GM12878 (cell line): ENCODE results near the gene HJV. TPM values are rescaled to one million over a fixed set of nuclear protein-coding genes. Genes with fewer than 3 reads are reported as not detected.
"Not testable (repeated sequence)": the region's sequence is repeated elsewhere in the genome, so short reads cannot be mapped to it uniquely, and the experiment has no call there.

Experiments
- ATAC-seq: fragments of 200-7000 bp; cut with Tn5 transposase; 3 replicates; pipeline ENCODE4 v1.9.1; 2020; ENCODE audit warnings: mild to moderate bottlenecking, moderate library complexity
- BruUV-seq: library from RNA; stranded (reverse); fragments of 400-500 nt; replicated peaks from 2 replicates; lab custom pipeline; 2021; lab: Mats Ljungman, UMichigan
- CTCF ChIA-PET: fragments of 300-600 bp; sonication (Branson Sonifier 250); formaldehyde crosslinking; extraction: SDS; loops from one replicate; lab custom pipeline; 2021; ENCODE audit warnings: inconsistent platforms; lab: Yijun Ruan, JAX
- POLR2A ChIA-PET: fragments of 350-600 bp; formaldehyde crosslinking; extraction: SDS; loops from one replicate; lab custom pipeline; 2021; ENCODE audit warnings: inconsistent platforms; lab: Charles Lee
- RAD21 ChIA-PET: fragments of 300-600 bp; sonication (Branson Sonifier 250); formaldehyde crosslinking; loops from one replicate; lab custom pipeline; 2023; ENCODE audit warnings: antibody characterized with exemption; ENCODE audit not compliant: unreplicated experiment; lab: Charles Lee
- SMC1A ChIA-PET: fragments of 300-600 bp; sonication (Branson Sonifier 250); formaldehyde crosslinking; loops from one replicate; lab custom pipeline; 2023; ENCODE audit not compliant: unreplicated experiment, uncharacterized antibody; lab: Charles Lee
- DNase-seq: peaks from one replicate; pipeline ENCODE4 v3.0.0-alpha.2; 2011; ENCODE audit warnings: low read depth, low spot score
- FAIRE-seq: peaks from 3 replicates; lab custom pipeline; 2011; peaks lifted over from hg19 to GRCh38; lab: Jason Lieb, UNC
- H2AFZ ChIP-seq: 2 replicates; pipeline ENCODE4 v1.6.0; 2011; ENCODE audit warnings: low read depth, low read length, control low read depth; ENCODE audit not compliant: control insufficient read depth
- H3K27ac ChIP-seq: 2 replicates; pipeline ENCODE4 v1.5.1; 2011; ENCODE audit warnings: control low read depth; ENCODE audit not compliant: control insufficient read depth, insufficient read depth
- H3K27me3 ChIP-seq, 2 experiments: replicated peaks in 1 of 2; 2 replicates each; pipeline versions ENCODE4 v1.6.0 to v1.6.1; 2011; ENCODE audit warnings: low read length in 1 of 2; ENCODE audit not compliant: control insufficient read depth in 2 of 2, insufficient read depth in 2 of 2
- H3K36me3 ChIP-seq, 2 experiments: 2 replicates each; pipeline ENCODE4 v1.5.1; 2011; ENCODE audit warnings: low read length in 1 of 2; ENCODE audit not compliant: control insufficient read depth in 2 of 2, insufficient read depth in 2 of 2
- H3K4me1 ChIP-seq: 2 replicates; pipeline ENCODE4 v1.6.1; 2011; ENCODE audit warnings: mild to moderate bottlenecking, low read length, moderate library complexity, mixed read lengths; ENCODE audit not compliant: control insufficient read depth, insufficient read depth
- H3K4me2 ChIP-seq: 2 replicates; pipeline ENCODE4 v1.6.0; 2011; ENCODE audit warnings: control low read depth; ENCODE audit not compliant: control insufficient read depth, insufficient read depth
- H3K4me3 ChIP-seq: fragments of 200-600 bp; sonication (generic); 2 replicates; pipeline ENCODE4 v1.5.1; 2016
- H3K79me2 ChIP-seq: 2 replicates; pipeline ENCODE4 v1.6.0; 2011; ENCODE audit warnings: low read length; ENCODE audit not compliant: control insufficient read depth, insufficient read depth
- H3K9ac ChIP-seq: 2 replicates; pipeline ENCODE4 v1.8.0; 2011; ENCODE audit warnings: low read length, control low read depth, mixed read lengths; ENCODE audit not compliant: control insufficient read depth, insufficient read depth
- H3K9me3 ChIP-seq: replicated peaks from 3 replicates; pipeline ENCODE4 v1.5.1; 2011; ENCODE audit warnings: mild to moderate bottlenecking, low read length; ENCODE audit not compliant: control insufficient read depth, insufficient read depth
- H4K20me1 ChIP-seq: 2 replicates; pipeline ENCODE4 v1.6.0; 2011; ENCODE audit not compliant: control insufficient read depth, insufficient read depth
- BCLAF1 ChIP-seq: fragments of 450-650 bp; IDR thresholded peaks from 2 replicates; pipeline ENCODE4 v1.6.1; 2017; ENCODE audit warnings: antibody characterized with exemption, mild to moderate bottlenecking, moderate library complexity
- EGR1 ChIP-seq, 2 experiments: IDR thresholded peaks; 1 replicate in 1 of 2; 2 replicates in 1 of 2; pipeline ENCODE4 v1.6.1; 2011 to 2012; ENCODE audit warnings: low read depth in 2 of 2, low read length in 2 of 2, borderline replicate concordance in 1 of 2, mild to moderate bottlenecking in 1 of 2, moderate library complexity in 1 of 2
- HCFC1 ChIP-seq: fragments of 150-350 bp; IDR thresholded peaks from 2 replicates; pipeline ENCODE4 v1.6.1; 2014; ENCODE audit warnings: low read length
- HDGF ChIP-seq: fragments of 450-650 bp; IDR thresholded peaks from 2 replicates; pipeline ENCODE4 v1.6.1; 2016; ENCODE audit warnings: antibody characterized with exemption
- HSF1 ChIP-seq: fragments of 150-350 bp; IDR thresholded peaks from 2 replicates; pipeline ENCODE4 v1.6.1; 2014; ENCODE audit warnings: mild to moderate bottlenecking, low read depth, low read length
- IKZF1 ChIP-seq: fragments of 450-650 bp; conservative IDR thresholded peaks from 2 replicates; pipeline ENCODE4 v1.6.1; 2017; ENCODE audit warnings: antibody characterized with exemption, mild to moderate bottlenecking
- KDM1A ChIP-seq: fragments of 200-600 bp; sonication (generic); IDR thresholded peaks from 2 replicates; pipeline ENCODE4 v1.6.1; 2016; ENCODE audit warnings: borderline replicate concordance
- NR2F1 ChIP-seq: fragments of 450-650 bp; conservative IDR thresholded peaks from 2 replicates; pipeline ENCODE4 v1.6.1; 2017; ENCODE audit warnings: mild to moderate bottlenecking
- PAX5 ChIP-seq: IDR thresholded peaks from 2 replicates; pipeline ENCODE4 v1.6.1; 2011; ENCODE audit warnings: low read depth, low read length, borderline replicate concordance
- RCOR1 ChIP-seq: conservative IDR thresholded peaks from 2 replicates; pipeline ENCODE4 v1.6.1; 2012; ENCODE audit warnings: low read depth, low read length, improper control_type of control experiment
- SIX5 ChIP-seq: IDR thresholded peaks from 2 replicates; pipeline ENCODE4 v1.6.1; 2011; ENCODE audit warnings: mild to moderate bottlenecking, low read depth, low read length, moderate library complexity; ENCODE audit not compliant: severe bottlenecking
- SREBF1 ChIP-seq: IDR thresholded peaks from 2 replicates; pipeline ENCODE4 v1.6.1; 2012; ENCODE audit warnings: mild to moderate bottlenecking, low read length
- ZZZ3 ChIP-seq: IDR thresholded peaks from 2 replicates; pipeline ENCODE4 v1.6.1; 2011; ENCODE audit warnings: low read depth; ENCODE audit not compliant: control insufficient read depth, insufficient read length
- WGBS: methylation state at CpG from one replicate; pipeline ENCODE4 v1.1.6; 2016; ENCODE audit warnings: low lambda C conversion rate; ENCODE audit not compliant: insufficient replicate concordance, insufficient coverage; ENCODE audit errors: missing lambda C conversion rate; 5-methylcytosine and 5-hydroxymethylcytosine counted together
- in situ Hi-C: fragments of 300-500 bp; cut with MboI; formaldehyde crosslinking; loops from 9 replicates; pipeline ENCODE4 v1.14.3; 2018; ENCODE audit warnings: mixed read lengths
- intact Hi-C: fragments of 100-400 bp; cut with micrococcal nuclease; formaldehyde crosslinking; loops from one replicate; pipeline ENCODE4 v1.14.2; 2022; ENCODE audit not compliant: unreplicated experiment
- polyA plus RNA-seq, 11 experiments: library from polyadenylated mRNA; depleted of rRNA in 4 of 11; unstranded in 6 of 11; stranded (reverse) in 5 of 11; fragments of >200 nt; fragmentation: Nextera tagmentation in 4 of 11; fragmentation: Illumina TruSeq in 1 of 11; extraction: Ambion mirVana in 4 of 11; extraction: Trizol in 1 of 11; gene quantifications; 1 replicate in 1 of 11; 2 replicates in 10 of 11; pipeline versions ENCODE4 v1.2.1 to v1.2.3, GENCODE V29; 2011 to 2016; ENCODE audit warnings: inconsistent platforms in 2 of 11, missing spikeins in 2 of 11, low read depth in 1 of 11
- total RNA-seq, 4 experiments: library from RNA; depleted of rRNA in 3 of 4; stranded (reverse); fragments of >200 nt in 3 of 4; fragmentation: Illumina TruSeq in 1 of 4; extraction: Trizol in 1 of 4; gene quantifications; 2 replicates each; pipeline versions ENCODE4 v1.2.1 to v1.2.3, GENCODE V29; 2013 to 2021

Gene HJV
- total and polyA plus RNA-seq, 10 of the 15 experiments (the other 5 are each of a cell fraction or from before 2014, with no cell fraction given) = not detected

GRCh38 chr1:146048514-146049115 lies 27.1 kb upstream of the HJV start:
- H3K79me2 ChIP-seq, H3K36me3 ChIP-seq, H3K4me3 ChIP-seq, H2AFZ ChIP-seq, H3K27ac ChIP-seq, ATAC-seq, H4K20me1 ChIP-seq, in situ Hi-C loops, H3K9me3 ChIP-seq, intact Hi-C loops, FAIRE-seq, H3K4me2 ChIP-seq, H3K4me1 ChIP-seq, DNase-seq, BruUV-seq, H3K9ac ChIP-seq, H3K27me3 ChIP-seq: not testable (repeated sequence)
- SMC1A ChIA-PET = interaction anchor here (0.7 to 3.5 kb wide), 3 partner anchors 11 to 47 kb away, joined by 5 to 15 read pairs (median 6); no protein-coding TSS in a partner anchor
- WGBS = 36% methylated on average over 8 of the region's 8 CpGs
- RAD21 ChIA-PET = interaction anchor here (2.5 to 3.7 kb wide), 2 partner anchors 11 to 13 kb away, joined by 14 to 18 read pairs; no protein-coding TSS in a partner anchor
- CTCF ChIA-PET = interaction anchor here (0.7 to 1.5 kb wide), 3 partner anchors 9 to 17 kb away, joined by 3 to 7 read pairs (median 3); no protein-coding TSS in a partner anchor
- POLR2A ChIA-PET = interaction anchor here (1.6 kb wide), 1 partner anchor 10 kb away, joined by 8 read pairs; no protein-coding TSS in a partner anchor

- ChIA-PET CTCF (interaction anchor here (1.1 to 1.8 kb wide), 2 partner anchors 9 to 11 kb away, joined by 3 to 5 read pairs; no protein-coding TSS in a partner anchor), POLR2A (no interaction called here), RAD21 (interaction anchor here (2.5 kb wide), 1 partner anchor 11 kb away, joined by 14 read pairs; no protein-coding TSS in a partner anchor), SMC1A (interaction anchor here (1.2 to 3.5 kb wide), 2 partner anchors 9 to 11 kb away, joined by 4 to 15 read pairs; no protein-coding TSS in a partner anchor)
- Histone ChIP-seq H3K4me1 (no peaks in the 10 kb centered on the region; the same call in 1 of the 2 replicates), H3K4me2 (no peak overlapping the region), H3K27ac (no peak overlapping the region), H3K27me3 (no peaks in the 10 kb centered on the region), H3K9me3 (no peaks in the 10 kb centered on the region), H2AFZ (no peak overlapping the region), H4K20me1 (no peaks in the 10 kb centered on the region), H3K36me3 (no peaks in the 10 kb centered on the region), H3K79me2 (no peaks in the 10 kb centered on the region), H3K9ac (no peak overlapping the region), H3K4me3 (no peak overlapping the region)
- FAIRE-seq = no peak
- 20% methylated on average over 1 of the region's 1 CpG for WGBS
- in situ Hi-C loops (no loop called here), intact Hi-C loops (no loop called here)
- ATAC-seq = no peak
- no TSS peak for BruUV-seq
- DNase-seq = no peak
- TF ChIP-seq NR2F1 (no peak), ZZZ3 (no peak), RCOR1 (no peak), HSF1 (no peak), KDM1A (no peak), BCLAF1 (no peak), PAX5 (no peak), SIX5 (no peak), SREBF1 (no peak), IKZF1 (no peak), HCFC1 (no peak), EGR1 (IDR thresholded peaks at IDR 0.05; ENCODE audit: borderline replicate concordance in 1 of 2, low read depth in 2 of 2, low read length in 2 of 2) (no peak), HDGF (no peak)
These were observed 25.1 kb upstream of the HJV start for GRCh38 chr1:146046664-146047063.
